ENCODE results near the gene AIRE.

DNA sequence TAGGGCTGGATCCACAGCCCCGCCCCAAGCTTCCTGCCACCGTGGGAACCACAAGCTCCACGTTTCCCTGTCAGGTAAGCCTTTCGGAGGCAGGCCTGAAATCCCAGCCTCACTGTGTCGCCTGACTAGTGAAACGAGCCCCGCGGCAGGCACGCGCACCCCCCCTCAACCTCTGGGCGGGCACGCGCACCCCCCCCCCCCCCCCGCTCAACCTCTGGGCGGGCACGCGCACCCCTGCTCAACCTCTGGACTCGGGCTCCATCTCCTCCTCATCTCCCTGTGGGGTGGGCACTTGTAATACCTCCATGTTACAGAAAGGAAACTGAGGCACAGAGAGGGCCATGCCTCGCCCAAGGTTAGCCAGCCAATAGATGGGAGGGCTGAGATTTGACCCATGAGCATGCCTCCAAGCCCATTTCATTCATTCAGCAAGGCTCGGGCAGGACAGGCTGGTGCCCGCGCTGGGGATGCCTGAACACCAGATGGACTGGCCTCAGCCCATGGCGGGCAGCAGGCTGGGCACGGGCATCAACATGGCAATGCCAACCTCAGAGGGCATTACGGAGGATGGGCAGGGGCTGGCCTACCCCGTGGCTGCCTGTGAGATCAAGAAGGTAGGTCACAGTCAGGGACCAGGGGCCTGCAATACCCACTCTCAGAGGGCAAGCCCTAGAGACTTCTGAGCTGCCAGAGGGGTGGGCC is 48.8 kb downstream of the AIRE start:
- no peak for TF ChIP-seq POLR2AphosphoS5 (IDR thresholded peaks at IDR 0.05; ENCODE audit: borderline replicate concordance, low read depth, low read length)
- no peak for TF ChIP-seq EZH2 (IDR thresholded peaks at IDR 0.05)

Measured in SK-N-MC (cell line).